HG03571 (cell line): ENCODE data around the gene TMEM252.

Source experiments
- ATAC-seq: cut with Tn5 transposase; IDR thresholded peaks from one replicate; pipeline ENCODE4 v1.9.1; 2021; ENCODE audit not compliant: unreplicated experiment

The TMEM252 gene, protein sequence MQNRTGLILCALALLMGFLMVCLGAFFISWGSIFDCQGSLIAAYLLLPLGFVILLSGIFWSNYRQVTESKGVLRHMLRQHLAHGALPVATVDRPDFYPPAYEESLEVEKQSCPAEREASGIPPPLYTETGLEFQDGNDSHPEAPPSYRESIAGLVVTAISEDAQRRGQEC

DNA sequence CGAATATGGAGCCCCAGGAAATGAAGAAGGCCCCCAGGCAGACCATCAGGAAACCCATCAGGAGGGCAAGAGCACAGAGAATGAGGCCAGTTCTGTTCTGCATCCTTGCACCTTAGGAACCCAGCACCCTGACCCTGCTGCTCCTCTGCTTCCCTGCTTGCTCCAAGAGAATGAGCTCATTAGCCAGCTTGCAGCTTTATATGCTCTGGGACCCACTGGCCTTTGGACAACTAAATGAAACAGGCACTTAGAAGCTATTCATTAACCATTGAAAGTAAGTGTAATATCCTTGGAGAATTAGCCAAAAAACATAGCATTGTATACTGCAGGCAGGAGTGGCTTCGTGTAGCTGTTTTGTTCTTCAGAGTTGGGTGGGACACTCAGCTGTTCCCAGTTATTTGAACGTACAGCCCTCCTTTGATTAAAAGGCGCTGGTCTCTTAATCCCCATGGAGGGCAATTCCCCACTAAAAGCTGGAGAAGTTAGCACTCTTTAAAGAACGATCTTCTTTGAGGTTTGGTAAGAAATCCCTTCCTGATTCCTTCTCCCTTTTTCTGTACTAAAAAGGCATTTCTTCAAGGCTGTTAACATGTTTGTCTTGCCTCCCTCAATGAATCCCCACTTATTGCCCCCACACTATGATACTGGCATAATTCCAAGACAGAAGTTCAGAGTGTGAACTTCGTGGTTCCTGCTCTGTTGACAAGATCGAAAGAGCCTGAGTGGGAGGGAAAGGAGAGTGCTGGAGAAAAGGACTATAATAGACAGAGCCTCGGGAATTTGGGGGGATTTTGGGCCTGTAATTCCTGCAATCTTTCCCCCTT lies at the start of gene TMEM252:
Gene TMEM252 (minus strand): TSS at position 172 of the 824 bp plus-strand sequence. CDS start 69 bp downstream, at position 103.
- ATAC-seq: no peak

DNA sequence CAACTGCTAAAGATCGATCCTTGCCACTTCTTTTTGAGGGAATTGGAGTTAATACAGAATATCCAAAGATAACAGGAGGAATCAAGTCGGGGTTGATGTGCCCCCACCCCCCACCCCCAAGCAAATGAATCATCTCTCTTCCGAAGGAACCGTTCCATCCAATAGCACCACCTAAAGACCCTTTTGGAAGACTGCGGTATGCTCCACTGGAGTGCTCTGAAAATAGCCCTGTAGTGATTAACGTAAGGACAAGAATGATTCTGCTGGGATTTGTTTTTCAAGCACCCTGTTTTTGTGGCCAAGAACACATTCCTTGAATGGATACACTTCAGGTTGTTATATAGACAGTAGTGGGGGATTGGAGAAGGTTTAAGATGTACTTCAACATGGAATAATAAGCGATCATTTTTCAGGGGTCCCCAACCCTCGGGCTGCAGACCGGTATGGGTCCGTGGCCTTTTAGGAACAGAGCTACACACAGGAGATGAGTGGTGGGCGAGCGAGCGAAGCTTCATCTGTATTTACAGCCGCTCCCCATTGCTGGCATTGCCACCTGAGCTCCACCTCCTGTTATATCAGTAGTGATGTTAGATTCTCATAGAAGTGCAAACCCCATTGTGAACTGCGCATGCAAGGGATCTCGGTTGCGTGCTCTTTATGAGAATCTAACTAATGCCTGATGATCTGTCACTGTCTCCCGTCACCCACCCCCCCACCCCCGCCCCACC lies 44.5 kb upstream of the TMEM252 start:
- ATAC-seq: no peak

DNA sequence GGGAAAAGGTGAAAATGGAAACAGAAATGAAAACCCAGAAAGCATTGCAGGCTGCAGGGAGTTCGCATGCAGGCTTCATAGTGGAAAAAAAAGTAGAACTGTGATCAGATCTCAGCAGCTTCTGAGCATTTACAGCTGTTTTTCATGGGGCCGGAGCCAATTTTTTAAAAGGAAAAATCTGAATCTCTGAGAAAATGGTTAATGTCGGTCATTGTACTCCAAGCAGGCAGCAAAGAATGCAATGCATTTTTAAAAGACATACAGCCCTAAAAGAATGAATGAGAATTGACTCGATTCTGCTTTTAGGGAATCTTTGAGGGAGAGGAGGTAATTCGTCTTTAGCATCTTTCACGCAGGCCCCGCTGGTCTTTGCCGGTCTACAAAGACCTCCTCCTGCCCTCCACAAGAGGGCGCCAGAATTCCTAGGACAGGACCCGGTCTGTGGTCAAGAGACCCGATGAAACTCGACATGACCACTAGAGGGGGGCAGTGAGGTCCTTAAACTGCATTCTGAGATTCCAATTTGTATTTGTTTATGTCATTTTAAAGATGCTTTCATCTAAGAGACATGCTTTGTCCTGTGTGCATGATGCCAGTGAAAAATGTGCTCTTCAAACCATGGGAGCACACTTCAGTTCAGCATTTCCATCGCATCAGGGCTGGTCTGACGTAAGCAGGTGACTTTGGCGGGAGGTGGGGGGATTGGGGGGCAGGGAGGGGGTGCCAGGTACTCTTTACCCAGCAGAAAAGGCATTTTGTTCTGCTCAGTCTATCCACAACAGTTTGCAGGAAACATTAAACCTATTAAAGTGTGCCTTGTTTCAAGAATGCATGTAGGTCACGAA lies 43.7 kb upstream of the TMEM252 start:
- ATAC-seq: peak; percentile 94

DNA sequence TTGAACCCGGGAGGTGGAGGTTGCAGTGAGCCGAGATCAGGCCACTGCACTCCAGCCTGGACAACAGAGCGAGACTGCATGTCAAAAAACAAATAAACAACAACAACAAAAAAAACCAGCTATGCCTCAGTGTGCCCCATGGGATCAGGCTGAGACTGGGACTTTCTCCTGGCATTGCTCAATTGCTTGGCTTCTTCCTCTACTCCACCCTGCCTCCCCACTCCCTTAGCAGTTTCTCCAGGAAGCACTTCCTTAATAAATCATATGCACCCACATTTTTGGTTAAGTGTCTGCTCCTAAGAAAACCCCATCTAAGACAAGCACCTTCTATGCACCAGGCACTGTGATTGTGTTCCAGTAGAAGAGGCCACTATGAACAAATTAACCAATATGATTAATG lies 41.0 kb upstream of the TMEM252 start:
- no peak for ATAC-seq

DNA sequence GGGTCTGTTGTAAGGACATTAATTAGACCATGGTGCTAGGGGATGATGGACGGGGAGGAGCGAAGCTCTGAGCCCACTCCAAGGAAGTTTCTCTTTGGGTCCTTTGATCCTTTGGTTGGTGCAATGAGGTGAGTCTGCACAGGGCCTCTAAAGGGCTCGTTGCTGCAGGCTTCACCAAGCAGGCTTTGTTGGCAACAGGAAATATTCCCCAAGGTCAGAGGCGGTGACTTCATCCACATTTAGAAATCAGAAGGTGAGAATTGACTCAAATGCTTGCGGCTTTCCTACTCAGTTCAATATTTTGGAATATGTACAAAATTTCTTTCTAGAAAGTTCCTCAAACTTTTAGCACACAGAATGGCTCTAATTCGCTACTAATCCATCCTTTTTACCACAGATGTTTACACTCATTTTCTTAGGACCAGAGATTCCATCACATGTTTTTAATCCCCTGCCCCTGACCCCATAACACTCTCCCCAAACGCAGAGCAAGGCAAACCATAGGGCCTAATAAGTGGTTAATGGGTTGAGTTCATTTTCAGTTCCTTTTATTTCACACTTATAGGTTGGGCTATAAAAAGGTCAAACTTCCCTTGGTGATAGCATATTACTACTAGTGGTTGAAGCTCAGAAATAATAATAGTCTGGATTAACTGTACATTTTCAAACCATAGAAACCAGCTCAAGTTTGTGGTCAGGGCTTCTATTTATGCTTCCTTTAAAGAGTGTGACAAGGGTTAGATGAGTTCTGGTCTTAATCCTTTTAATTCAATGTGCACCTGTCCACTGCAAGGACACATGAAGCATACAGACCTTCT lies 37.3 kb upstream of the TMEM252 start:
- peak; percentile 82 for ATAC-seq

DNA sequence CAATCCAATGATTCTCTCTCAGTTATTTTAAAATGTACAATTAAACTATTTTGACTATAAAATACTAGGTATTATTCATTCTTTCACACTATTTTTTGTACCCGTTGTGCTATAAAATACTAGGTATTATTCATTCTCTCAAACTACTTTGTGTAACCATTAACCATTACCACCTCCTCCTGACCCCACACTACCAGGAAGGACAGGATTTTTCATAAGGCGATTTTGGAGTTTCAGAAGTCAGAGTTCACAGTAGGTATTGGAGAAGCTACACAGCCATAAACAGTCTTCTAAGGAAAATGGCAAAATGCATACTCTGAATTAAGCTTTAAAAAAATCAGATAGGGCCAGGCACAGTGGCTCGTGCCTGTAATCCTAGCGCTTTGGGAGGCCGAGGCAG lies 35.1 kb upstream of the TMEM252 start:
- ATAC-seq: no peak

DNA sequence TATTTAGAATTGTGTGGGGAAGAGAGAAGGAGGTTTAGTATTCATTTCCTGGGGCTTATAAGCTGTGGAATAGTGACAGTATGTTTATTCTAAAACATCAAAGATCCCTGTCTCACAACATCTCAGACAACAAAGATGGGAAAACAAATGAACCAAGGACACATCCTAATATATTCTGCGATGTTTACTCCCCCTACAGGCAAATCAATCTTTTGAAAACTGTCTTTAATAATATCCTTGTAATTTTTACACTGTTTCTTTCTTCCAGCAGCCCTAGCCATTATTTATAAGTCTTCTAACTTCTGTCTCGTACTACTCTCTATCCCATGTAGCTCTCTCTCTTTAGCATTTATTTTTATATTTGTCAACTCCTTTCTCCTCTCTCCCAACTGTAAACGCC lies 33.5 kb upstream of the TMEM252 start:
- ATAC-seq: no peak

DNA sequence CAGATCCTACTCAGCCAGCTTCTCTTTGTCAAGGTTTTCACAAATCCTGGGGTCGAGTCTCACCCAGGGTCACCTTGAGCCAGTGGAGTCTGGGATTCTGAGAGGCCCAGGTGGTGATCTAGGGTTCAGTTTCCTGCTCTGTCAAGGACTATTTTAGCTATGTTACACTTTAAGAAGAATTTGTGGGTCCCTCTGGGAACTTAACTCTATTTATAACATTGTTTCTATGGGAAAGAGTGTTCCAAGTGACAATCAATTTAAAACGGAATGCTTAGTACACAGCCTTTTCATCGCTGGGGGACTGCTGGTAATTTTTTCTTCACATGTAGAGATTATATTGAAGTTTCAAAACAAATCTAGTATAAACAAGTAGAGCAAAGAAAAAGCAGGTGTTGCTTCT lies 26.9 kb upstream of the TMEM252 start:
- no peak for ATAC-seq

DNA sequence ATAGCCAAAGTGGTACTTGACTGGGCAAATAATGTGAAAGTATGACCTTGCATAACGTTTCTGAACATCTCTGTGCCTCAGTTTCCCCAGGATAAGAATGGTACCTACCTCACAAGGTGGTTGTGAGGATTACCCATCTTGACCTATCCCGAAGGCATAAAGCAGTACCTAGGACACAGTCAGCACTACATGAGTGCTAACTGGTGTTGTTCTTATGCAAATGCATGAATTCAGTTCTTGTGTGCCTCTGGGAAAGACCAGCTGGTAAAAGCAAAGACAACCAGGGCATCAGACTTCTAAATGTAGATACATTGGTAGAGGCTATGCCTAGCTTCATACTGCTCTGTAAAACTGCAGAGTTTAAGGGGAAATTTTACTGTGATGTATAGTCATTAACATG lies 21.8 kb upstream of the TMEM252 start:
- ATAC-seq: no peak

DNA sequence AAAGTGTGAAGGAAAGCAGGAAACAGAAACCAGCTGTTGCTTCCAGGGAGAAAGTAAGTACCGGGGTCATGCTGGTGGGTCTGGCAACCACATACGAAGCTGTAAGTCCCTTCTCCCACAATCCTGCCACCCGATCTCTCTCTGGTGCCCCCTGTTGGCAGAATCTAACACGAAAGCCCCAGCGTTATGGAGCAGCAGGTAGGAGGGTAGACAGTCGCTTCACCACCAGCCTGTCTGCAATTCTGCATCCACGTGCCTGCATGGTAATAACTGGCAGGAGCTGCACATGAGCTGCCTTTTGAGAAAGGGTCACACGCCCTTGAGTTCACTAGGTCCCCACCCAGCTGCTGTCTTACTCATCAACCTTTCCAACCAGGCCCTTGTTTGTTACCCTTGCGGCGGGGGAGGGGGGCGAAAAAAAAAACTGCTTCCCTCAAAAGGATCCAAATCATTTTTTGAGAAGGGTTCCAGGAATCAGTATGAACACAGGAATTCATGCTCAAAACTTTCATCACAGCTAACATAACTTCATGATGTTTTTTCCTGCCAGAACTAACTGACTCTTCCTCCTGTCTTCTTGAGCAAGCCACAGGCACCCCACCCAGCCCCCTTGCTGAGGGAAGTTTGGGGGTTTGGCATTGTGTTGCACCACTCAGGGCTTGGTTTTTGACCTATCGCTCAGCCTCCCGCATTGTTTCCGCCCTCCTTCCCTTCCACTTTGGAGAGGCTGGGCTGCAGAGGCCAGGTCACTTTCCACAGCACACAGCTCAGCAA lies 19.6 kb upstream of the TMEM252 start:
- no peak for ATAC-seq

DNA sequence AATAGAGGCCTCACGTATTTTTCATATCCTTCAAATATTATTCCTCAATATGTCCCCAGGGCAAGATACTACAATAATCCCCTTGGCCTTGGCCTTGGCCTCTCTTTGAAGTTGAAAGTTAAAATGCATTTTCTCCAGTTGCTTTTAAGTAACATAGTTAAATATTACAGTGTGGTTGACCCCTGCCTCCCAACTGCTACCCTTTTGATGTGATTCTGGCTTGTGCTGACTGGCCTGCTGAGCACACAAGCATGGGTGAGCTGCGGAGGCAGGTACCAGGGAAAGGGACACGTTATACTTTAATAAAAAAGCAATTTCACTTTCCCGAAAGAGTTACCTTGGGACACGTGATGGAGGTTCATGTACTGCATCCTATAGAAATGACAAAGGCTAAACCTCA lies 17.9 kb upstream of the TMEM252 start:
- ATAC-seq: no peak

DNA sequence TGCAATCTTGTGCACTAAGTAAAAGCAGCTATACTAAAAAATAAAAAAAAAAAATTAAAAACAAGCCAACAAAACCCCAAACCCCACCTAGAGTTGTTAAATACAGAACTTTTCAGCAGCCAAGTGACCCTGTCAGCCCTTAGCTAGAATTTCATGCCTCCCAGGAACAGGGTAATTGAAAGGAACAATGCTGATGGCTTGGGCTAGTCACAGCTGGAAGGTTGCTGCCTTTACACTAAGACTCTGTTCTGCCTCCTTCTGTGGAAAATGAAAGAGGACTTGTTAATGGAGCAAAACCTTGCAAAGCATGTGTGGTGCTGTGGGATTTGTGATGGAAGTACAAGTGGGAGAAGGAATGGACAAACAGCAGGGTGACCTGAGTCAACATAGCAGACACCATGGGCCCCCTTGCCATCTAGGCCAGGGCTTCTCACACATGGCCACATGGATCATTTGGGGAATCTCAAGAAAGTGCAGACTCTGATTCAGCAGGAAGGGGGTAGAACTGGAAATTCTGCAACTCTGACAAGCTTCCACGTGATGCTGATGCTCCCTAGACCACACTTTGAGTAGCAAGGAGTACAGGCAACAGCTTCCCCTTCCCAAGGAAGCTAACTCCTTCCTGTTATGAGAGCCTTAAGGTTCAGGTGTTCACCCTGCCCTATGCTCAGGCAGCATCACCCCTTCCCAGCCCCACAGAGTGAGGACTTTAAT lies 14.9 kb upstream of the TMEM252 start:
- ATAC-seq: no peak

DNA sequence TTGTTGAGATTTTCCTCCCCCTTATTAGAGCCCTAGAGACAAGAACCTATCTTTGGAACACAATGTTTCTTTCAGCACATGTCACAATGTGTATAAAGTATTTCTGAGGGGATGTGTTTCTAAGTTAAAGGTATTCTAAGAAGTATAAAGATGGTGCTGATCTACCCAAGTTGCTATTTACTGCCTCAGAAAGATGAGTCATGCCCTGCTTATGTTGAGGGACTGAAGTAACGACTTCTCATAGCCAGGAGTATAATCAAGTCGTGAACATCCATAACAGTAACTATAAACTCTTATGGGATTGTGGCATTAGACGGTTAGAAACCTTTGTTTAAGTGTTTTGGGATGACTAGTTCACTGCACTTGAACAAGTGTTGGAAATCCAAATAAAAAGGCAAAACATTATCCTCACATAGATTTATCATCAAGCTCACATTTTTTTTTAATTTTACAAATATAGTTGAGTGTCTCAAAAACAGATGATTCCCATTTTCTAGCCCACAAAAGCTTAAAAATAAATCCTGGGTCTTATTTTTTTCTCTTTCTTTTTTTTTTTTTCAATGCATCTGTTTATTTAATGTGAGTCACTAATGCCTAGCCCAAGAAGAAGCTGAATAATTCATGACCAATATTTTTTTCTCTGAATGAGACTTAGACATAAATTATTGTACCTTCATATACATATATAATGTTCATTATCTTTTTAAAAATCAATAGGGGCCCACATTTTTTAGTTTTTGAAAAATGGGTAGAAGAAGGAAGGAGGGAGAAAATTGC lies 12.2 kb upstream of the TMEM252 start:
- ATAC-seq: no peak

DNA sequence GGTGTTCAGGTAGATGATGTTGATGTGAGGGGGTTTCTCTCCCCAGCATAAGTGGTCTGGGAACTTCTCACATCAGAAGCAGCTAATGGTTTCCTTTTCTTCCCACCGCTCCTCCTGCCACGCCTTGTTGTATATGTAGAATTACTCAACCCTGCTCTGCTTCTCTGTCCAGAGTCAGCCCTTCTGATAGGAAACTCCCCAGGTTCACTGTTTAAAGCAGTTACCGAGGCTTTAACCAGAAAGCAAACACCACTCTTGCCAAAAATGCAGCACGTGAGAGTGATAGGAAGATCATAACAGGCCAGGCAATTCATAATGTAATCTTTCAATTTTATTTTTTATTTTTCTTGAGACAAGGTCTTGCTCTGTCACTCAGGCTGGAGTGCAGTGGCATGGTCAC lies 10.5 kb upstream of the TMEM252 start:
- ATAC-seq: no peak

DNA sequence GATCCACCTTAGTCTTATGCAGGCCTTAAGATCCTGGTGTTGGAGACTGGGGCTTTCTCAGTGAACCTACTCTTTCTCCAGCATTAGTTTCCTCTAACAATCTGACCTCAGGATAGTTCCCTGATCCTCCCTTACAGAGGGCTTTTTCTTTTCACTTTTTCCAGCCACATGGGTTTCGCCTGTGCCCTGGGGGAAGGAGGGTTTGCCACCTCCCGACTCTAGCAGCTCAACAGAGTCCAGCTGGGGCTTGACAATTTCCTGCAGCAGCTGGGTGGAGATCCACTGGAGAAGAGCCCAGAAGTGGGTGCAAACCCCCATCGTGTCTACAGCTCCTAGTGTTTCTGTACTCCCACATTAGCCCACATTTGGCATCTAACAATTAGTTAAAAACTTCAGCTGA lies 7.6 kb upstream of the TMEM252 start:
- ATAC-seq: no peak

DNA sequence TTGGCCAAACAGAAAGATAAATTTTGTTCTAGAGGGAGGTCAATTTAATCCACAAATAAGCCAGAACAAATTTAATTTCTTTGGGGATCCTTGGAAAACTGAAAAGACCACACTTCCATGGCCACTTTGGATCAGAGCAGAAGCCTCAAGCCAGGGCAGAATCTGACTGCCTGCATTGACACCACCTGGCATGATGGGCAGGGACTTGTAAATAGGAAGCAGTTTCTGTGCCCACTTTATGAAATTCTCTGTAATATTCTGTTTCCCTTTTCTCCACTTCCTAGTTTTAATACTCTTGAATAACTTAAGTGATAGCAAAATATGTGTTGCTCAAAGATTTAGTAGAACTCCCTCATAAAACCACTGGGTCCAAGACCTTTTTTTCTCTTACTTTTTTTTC lies 6.7 kb upstream of the TMEM252 start:
- ATAC-seq: no peak

DNA sequence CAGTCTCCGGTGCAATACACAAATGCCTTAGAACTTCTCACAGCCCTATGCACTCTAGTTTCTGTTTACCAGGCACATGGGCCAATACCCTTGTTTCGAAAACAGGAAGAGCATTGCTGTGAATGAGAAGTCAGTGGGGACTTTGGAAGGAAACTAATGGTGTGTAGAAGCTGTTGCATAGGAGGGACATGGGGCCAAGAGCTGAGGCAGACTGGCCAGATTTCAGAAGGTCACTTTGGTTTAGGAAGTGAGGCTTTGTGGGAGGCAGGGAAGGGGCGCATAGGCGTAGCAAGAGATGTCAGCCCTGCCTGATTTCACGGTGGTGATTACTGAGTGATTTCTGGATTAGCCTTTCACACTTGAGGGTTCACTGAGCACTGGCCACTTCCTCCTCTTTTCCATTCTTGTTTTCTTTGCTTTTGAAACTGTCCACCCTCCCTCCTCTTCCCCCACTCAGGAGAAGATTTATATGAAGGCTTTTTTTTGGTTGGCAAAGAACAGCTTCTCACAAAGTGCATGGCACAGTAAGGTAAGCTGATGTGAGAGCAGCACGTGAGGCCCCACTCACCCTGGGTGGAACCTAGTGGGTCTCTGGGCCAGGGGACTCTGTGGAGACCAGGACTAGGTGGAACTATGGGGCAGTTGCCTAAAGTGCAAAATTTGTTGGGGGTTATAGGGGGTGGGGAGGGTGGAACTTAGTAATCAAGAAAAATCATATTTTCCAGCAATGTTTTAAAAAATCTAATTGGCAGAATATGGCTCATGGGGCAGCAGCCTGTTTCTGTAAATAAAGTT lies 6.1 kb upstream of the TMEM252 start:
- peak; percentile 84 for ATAC-seq
